ENCODE measurements around the gene ZNF469. TPM values are rescaled to one million over a fixed set of nuclear protein-coding genes. Genes with fewer than 3 reads are reported as not detected.

Gene ZNF469
- polyA plus RNA-seq, 3 donors: 0.02 to 0.16 (median 0.10) TPM

- Histone ChIP-seq H3K9ac (ENCODE audit: insufficient read depth, low read length, poor library complexity, severe bottlenecking) (no peak overlapping the region), H3K9me3 (replicated peaks in 1 of 2; ENCODE audit: control insufficient read depth in 1 of 2, insufficient read depth in 1 of 2, low read length in 2 of 2) (peaks cover 0 to 10% of the 10 kb centered on the region in 2 donors), H3K36me3 (replicated peaks in 1 of 2; ENCODE audit: control insufficient read depth in 1 of 2, insufficient read depth in 2 of 2, low read length in 2 of 2) (no peaks in the 10 kb centered on the region), H4K20me1 (ENCODE audit: insufficient read depth, low read length) (no peaks in the 10 kb centered on the region), H3K4me1 (ENCODE audit: control insufficient read depth in 1 of 2, insufficient read depth in 2 of 2, low read length in 2 of 2) (peaks cover 9 to 16% of the 10 kb centered on the region in 2 donors), H3K4me3 (replicated peaks in 1 of 3; ENCODE audit: low read depth in 2 of 3, low read length in 3 of 3) (no peak overlapping the region), H2AFZ (ENCODE audit: insufficient read depth, low read depth, low read length, poor library complexity, severe bottlenecking) (no peak overlapping the region), H3K27me3 (ENCODE audit: control insufficient read depth in 2 of 2, insufficient read depth in 2 of 2, low read length in 2 of 2) (no peaks in the 10 kb centered on the region), H3K4me2 (replicated peaks; ENCODE audit: extremely low read depth, low read length, poor library complexity, severe bottlenecking) (no peak overlapping the region), H3K79me2 (ENCODE audit: insufficient read depth, low read length) (no peaks in the 10 kb centered on the region), H3K27ac (ENCODE audit: low read depth in 1 of 2, low read length in 2 of 2) (no peak overlapping the region)
- intact Hi-C loops (cut with micrococcal nuclease): no loop called here
- no peak overlapping the region for H3K4me3 Mint-ChIP-seq
- H3K4me1 Mint-ChIP-seq: peaks cover 11% of the 10 kb centered on the region
- H3K36me3 Mint-ChIP-seq: no peaks in the 10 kb centered on the region
- WGBS (ENCODE audit: insufficient coverage): 73% methylated on average over 2 of the region's 8 CpGs
- DNase-seq: no peak
- peaks cover 4 to 16% (median 8%) of the 10 kb centered on the region in 7 donors for H3K9me3 Mint-ChIP-seq
- H3K27ac Mint-ChIP-seq: no peak overlapping the region
- TF ChIP-seq CTCF (IDR thresholded peaks at IDR 0.05): no peak
- peaks cover 0 to 6% (median 6%) of the 10 kb centered on the region in 3 donors for H3K27me3 Mint-ChIP-seq (ENCODE audit: low read depth in 3 of 3)
Measured at GRCh38 chr16:88337021-88337420, 45.7 kb upstream of the ZNF469 start.

DNA sequence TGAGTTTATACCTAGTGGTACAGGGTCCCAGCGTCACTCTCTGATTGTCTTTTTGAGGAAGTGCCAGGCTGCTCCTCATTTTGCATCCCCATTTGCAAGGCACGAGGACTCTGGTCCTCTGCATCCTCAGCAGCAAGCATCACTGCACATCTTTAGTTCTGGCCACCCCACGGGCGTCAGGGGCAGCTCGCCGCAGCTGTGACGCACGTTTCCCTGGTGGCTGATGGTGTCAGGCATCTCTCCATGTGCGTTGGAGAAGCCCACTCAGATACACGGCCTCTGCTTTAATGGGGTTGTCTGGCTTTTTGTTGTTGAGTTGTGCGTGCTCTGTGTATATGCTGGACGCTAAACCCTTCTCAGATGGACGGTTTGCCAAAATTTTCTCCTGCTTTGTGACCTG lies 45.2 kb upstream of the ZNF469 start:
- no peak overlapping the region for H3K27ac Mint-ChIP-seq
- no peak for DNase-seq
- Histone ChIP-seq H4K20me1 (ENCODE audit: insufficient read depth, low read length) (no peaks in the 10 kb centered on the region), H2AFZ (ENCODE audit: insufficient read depth, low read depth, low read length, poor library complexity, severe bottlenecking) (no peak overlapping the region), H3K79me2 (ENCODE audit: insufficient read depth, low read length) (no peaks in the 10 kb centered on the region), H3K27me3 (ENCODE audit: control insufficient read depth in 2 of 2, insufficient read depth in 2 of 2, low read length in 2 of 2) (no peaks in the 10 kb centered on the region), H3K4me1 (ENCODE audit: control insufficient read depth in 1 of 2, insufficient read depth in 2 of 2, low read length in 2 of 2) (peaks cover 9 to 14% of the 10 kb centered on the region in 2 donors), H3K9me3 (replicated peaks in 1 of 2; ENCODE audit: control insufficient read depth in 1 of 2, insufficient read depth in 1 of 2, low read length in 2 of 2) (peaks cover 0 to 10% of the 10 kb centered on the region in 2 donors), H3K9ac (ENCODE audit: insufficient read depth, low read length, poor library complexity, severe bottlenecking) (no peak overlapping the region), H3K4me2 (replicated peaks; ENCODE audit: extremely low read depth, low read length, poor library complexity, severe bottlenecking) (no peak overlapping the region), H3K4me3 (replicated peaks in 1 of 3; ENCODE audit: low read depth in 2 of 3, low read length in 3 of 3) (no peak overlapping the region), H3K27ac (ENCODE audit: low read depth in 1 of 2, low read length in 2 of 2) (no peak overlapping the region), H3K36me3 (replicated peaks in 1 of 2; ENCODE audit: control insufficient read depth in 1 of 2, insufficient read depth in 2 of 2, low read length in 2 of 2) (no peaks in the 10 kb centered on the region)
- peaks cover 4 to 16% (median 8%) of the 10 kb centered on the region in 7 donors for H3K9me3 Mint-ChIP-seq
- no peak overlapping the region for H3K4me3 Mint-ChIP-seq
- no peaks in the 10 kb centered on the region for H3K36me3 Mint-ChIP-seq
- intact Hi-C loops (cut with micrococcal nuclease): no loop called here
- H3K27me3 Mint-ChIP-seq (ENCODE audit: low read depth in 3 of 3): peaks cover 0 to 6% (median 6%) of the 10 kb centered on the region in 3 donors
- no peak for TF ChIP-seq CTCF (IDR thresholded peaks at IDR 0.05)
- peaks cover 11% of the 10 kb centered on the region for H3K4me1 Mint-ChIP-seq
- WGBS (ENCODE audit: insufficient coverage): 95% methylated on average over 13 of the region's 13 CpGs

Measured in CD14-positive monocyte (primary cell).